NOMO-1 (cell line): ENCODE measurements around the gene NTRK2.

Experiments used
- DNase-seq, 2 experiments: peaks; one replicate each; lab custom pipeline; 2025; ENCODE audit not compliant: unreplicated experiment in 2 of 2; lab: John Stamatoyannopoulos, UW

NTRK2 gene

DNA sequence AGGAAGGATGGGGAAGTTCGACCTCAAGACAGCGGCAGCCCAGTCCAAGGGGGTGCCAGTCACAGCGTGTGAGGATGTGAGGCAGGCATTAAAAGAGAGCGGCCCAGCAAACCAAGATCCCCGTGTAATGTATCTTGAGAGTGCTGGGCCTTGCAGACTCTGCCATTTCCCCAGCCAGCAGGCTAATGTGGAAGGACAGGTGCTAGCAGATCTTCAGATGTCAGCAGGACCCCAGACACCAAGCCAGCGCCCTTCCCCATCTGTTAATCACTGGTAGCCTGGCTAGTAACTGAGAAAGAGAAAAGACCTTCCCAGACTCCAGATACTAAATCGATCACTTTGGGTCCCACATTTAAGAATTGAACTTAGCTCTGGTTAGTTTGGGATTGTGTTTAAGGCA, 62.2 kb downstream of the NTRK2 start:
- DNase-seq = no peak

DNA sequence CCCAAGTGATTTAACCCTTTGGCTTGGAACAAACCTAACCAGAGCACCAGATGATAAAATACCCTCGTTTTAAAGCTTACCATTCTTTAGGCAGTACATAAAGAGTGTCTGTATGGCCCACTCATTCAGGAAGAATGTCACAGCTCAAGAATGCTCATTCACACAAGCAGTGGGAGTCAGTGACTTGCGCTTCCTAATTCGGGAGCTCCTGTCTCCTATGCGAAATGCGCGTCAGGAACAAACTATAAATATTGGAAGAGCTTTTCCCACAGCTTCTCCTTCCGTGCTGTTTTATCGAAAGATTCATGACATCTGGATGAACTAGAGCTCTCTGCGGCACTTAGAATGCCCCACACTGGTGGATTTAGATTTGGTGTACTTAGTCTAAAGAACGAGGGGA, 66.6 kb downstream of the NTRK2 start:
- DNase-seq = no peak

DNA sequence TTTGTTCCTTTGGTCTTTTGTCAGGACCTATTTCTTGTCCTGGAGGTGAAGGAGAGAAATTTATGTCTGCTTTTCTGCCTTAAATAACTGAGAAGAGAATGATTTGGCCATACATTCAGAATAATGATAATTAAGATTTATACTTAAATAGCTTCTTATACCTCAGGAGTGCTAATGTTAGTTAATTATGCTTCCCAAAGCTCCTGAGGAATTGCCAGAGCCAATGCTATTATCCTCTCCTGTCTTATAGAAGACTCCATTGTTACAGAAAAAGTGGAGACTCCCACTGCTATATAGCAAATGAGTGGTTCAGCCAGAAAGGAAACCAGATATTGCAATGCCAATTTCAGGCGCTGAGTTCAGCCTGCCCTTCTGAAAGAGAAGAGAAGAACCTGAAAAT, 67.0 kb downstream of the NTRK2 start:
- DNase-seq = no peak

DNA sequence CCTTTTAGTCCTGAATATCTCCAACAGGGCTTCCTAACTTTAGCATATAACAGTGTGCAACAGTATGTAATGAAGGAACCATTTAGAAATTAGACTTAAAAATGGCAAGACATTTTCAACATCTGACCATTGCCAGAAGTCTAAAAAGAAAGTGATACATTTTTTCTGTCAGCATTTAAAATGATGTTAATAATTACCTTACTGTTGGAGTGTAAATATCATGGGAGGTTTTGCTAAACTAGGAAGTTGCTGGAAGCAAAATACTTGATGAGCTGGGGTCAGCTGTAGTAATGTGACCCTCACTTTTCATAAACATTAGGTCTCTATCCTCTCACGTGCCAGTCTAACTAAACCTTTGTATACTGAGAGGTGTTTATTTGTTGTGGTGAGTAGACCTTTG, 68.8 kb downstream of the NTRK2 start:
- DNase-seq = no peak

DNA sequence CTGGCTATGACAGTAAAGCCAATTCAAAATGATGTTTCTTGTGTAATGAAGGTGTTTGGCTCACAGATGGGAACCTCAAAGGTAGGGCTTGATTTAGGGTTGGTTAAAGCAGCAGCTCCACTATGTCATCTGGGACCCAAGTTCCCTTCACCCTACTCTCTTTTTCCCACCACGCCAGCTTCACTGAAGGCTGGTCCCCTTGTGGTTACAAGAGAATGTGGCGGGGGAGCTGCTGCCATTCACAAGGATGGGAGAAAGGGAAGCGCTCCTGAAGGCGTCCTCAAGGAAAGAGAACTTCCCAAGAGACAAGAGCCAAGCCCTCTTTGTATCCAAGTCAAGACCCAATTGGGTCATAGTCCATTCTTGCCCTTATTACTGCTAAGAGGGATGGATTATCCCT, 72.7 kb downstream of the NTRK2 start:
- no peak for DNase-seq

DNA sequence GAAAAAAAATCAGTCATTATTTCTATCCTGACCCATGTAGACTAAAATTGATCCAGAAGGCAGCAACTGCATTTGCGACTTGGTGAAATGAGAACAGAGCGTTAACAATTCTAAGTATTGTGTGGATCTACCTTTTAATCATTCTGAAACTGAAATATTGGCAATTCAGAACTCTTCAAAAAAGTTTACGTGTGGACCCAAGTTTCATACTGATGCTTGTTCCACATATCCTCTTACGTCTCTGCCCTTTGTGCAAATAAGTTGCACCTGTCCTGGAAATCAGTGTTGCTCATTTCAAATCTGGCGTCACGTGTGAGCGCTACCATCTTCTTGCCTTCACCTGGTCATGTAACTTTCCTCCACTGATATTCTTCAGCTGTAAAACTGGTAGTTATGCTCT, 74.7 kb downstream of the NTRK2 start:
- DNase-seq = no peak

DNA sequence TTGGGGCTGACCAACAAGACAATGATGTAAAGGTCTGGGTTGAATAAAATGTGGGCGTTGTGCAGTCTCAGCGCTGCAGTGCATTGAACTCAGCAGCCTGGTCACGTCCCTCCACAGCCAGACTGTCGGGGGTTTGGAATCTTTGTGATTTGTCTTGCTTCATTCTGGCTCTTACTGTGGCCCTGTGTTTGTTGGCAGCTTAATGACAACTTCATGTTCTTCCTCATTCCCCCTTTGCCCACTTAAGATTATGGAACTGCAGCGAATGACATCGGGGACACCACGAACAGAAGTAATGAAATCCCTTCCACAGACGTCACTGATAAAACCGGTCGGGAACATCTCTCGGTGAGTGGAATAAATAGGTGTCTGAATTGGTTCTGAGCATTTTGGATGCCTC, 75.2 kb downstream of the NTRK2 start:
- no peak for DNase-seq

DNA sequence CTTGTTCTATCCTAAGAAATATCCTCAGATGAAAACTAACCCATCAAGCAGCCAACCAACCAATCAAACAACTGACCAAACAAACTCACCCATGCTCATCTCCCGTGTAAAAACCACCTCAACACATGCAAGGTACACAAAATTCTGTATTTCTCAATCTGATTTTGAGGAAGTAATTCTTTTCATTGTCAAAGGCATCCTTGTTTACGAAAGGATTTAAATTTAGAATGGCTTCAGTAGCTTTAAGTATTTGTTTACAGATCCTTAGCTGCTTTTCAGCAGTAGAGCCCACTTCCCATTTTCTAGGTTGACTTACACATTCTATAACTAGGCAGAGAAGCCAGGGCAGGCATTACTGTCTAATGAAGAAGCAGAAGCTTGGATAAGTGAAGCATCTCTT, 78.6 kb downstream of the NTRK2 start:
- no peak for DNase-seq

DNA sequence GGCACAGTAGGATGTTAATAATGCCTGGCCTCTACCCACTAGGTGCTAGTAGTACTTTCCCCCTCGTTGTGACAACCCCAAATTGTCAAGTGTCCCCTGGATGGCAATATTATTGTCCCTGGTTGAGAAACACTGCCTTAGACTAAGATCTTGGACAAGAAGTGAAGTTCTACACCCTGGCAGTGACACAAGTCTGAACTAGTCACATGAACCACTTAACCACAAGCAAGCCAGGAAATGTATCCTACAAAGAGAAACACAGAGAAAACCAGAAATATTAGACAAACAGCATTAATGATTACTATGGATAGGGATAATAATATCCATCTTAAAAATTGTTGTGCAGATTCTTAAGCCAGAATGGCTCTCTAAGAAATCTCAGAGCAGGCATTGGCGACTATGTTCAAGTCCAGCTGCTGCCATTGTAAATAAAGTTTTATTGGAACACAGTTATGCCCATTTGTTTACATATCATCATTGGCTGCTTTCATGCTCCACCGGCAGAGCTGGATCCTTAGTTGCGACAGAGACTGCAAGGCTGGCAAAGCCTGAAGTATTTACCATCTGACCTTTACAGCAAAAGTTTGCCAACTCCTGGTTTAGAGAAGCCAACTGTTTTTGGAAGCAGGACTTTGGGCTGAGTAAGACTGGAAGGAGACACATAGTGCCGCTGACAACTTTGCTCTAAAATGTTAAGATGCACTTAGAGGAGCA, 80.8 kb downstream of the NTRK2 start:
- no peak for DNase-seq

DNA sequence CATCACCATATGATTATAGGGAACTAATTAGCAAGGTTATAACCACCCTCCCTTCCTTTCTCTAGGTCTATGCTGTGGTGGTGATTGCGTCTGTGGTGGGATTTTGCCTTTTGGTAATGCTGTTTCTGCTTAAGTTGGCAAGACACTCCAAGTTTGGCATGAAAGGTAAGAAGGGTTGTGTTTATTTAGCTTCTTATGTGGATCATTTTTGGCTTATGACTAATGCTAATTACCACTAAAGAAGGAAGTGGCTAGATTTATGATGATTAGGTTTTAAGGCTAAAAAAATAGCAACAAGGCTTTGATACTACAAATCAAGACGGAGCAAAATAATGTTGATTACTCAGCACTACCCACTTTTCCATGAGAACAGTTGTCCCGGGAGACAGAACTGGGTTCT, 82.4 kb downstream of the NTRK2 start:
- DNase-seq = no peak

DNA sequence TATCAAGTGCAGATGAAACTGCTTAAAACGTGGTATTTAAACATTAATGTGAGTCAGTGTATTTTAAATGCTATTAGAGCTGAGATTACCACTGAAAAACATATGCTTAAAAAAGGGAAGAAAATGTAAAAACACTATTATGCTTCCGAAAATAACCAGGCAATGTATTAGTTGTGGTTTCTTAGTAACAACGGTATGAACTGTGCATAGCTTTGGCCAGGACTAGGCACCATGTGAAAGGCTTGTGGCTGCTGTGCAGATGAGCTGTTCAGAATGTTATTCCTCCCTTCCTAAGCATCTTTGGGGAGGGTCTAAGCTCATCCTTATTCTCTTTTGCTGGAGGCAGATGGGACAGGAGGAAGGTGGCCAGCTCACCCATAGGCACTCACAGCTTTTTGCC, 84.9 kb downstream of the NTRK2 start:
- no peak for DNase-seq

DNA sequence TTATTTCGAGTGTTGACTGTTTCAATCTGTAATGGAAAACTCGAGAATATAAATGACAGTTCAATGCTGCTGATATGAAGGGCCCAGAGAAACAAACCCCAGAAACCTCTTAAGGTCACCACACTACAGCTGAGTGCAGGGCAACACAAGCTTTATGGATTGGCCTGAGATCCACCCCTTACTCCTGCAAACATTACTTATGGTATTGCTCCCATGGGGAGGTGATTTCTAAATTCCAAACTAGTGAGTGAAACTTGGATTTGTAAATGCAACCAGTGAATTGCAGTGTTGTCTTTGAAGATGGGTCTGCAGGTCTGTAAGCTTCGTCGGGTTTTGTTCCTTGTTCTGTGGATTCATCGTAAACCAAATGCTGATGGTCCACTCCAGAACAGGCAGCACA, 85.4 kb downstream of the NTRK2 start:
- DNase-seq = no peak

DNA sequence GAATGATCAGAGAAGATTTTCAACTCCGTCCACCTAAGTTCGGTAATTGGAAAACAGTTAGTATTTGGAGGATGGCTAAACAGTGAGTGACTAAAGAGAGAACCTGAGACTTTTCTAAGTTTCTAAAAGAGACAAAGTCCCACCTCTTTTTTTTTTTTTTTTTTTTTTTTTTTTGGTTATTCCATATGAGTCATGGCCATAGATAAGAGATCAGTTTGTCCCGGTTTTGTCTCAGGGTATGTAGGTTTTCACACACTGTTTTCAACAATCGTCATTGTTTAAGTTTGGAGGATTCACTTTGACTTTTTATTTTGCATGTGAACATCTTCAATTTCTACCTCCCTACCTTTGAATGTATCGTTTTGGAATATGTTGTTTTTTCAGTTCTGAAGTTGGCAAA, 85.9 kb downstream of the NTRK2 start:
- DNase-seq = no peak

DNA sequence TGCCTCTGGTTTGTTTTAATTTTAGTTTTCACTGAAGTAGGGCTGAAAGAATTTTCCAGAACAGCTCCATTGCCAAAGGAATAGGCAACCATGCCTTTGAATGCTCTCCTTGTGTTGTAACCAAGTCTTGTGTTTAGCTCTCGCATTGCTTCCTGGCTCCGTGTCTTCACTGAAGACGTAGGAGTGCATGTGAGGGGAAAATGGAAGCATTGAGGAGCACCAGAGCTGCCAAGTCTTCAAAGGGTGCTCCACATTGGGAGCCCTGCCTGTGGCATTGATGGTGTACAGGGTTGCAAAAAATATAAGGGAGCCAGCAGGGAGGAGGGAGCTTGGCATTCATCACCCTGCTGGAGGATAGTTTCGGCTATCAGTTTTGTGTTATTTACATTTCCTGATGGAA, 86.6 kb downstream of the NTRK2 start:
- no peak for DNase-seq

DNA sequence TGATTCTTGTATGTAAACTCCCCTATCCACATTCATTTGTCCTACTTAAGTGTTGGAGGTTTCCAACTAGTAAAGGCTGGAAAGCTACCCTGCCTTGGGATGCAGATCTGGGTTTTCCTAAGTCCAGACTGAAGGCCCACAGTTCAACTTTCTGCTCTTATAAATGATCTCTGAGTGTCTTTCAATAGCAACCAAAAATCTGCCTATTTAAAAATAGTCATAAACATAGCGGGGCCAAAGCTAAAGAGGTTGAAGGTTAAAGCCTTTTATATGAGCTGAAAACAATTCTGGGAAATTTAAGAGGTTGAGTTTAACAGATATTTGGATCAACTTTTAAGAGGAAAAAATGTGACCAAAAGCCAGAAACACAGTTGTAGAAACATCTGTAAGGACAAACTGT, 87.2 kb downstream of the NTRK2 start:
- DNase-seq = no peak

DNA sequence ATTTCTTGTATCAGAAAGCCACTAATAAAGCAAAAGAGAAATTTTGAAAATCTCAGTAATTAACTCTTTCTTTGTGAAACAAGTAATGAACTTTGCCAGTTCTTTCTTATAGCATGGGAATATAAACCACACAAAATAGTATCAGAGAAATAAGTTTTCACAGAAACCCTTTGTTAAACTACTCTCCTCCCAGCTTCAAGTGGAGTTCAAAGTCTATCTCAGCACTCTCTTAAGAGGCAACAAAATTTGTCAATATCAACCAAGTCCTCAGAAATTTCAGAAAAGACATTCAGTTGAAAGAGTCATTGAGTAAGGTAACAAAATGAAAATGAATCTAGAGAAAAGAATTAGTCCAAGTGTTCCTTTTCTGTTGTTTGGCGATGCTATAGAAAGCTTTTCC, 89.3 kb downstream of the NTRK2 start:
- DNase-seq = no peak

DNA sequence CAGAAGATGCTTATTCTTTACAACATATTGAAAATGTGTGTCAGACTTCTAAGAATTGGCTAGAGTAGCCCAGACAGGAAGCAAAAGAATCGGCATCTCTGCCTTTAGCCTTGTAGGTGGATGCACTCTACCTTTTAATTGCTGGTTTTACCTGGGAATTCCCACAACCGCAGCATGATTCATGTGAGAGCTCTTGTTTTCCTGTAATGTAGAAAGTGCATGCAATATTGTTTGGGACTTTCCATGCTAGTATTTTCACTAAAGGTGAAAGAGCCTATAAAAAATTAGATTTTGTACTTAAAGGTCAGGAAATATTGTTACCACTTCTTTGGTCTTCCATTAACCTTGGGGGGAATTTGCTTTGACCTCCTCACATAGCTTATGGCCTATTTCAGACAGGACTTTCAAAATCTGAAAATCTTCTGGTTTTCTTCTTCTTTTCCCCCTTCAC, 89.8 kb downstream of the NTRK2 start:
- no peak for DNase-seq

DNA sequence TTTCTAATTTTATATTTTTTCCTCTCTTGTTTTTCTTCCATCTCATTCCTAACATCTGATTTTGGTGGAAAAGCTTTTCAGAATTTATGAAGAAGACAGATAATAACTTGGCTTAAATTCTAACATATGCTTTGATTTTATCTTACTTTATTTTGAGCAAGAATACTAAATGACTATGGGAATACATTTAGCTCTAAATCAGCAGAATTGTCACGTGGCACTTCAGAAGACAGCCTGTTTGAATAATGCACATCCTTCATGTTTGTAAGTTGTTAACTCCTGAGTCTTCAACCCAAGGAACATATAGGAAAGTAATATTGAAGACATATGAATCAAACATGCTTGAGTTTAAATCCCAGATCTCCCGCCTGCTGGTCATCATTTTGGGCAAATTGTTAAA, 90.3 kb downstream of the NTRK2 start:
- DNase-seq = no peak

DNA sequence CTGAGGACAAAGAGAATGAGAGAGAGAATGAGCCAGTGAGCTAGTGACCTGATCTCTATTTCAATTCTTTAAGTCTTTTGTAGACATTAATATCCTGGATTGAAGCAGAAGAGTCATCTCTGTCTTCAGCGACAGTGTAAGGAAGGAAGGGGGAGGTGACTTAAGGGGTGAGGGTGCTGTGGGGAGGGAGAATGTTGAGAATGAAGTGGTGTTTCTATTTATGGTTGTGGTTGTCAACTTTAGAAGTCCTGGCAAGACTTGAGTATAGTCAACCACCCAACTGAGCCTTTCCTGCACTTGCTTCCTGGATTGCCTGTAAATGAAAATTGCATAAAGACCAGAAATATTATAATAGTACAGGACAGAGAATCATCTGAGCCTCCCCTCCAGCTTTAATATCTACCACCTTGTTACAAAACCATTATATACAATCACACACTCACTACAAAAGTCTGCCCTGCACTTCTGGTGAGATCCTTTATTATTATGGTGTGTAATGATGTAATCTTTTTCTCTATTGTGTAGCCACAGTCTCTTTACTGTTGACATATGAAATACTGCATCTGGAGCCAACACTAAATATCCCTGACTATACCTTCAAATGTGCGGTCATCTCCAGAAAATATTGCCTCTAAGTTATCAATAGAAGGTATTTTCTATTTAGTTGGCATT, 91.7 kb downstream of the NTRK2 start:
- no peak for DNase-seq

DNA sequence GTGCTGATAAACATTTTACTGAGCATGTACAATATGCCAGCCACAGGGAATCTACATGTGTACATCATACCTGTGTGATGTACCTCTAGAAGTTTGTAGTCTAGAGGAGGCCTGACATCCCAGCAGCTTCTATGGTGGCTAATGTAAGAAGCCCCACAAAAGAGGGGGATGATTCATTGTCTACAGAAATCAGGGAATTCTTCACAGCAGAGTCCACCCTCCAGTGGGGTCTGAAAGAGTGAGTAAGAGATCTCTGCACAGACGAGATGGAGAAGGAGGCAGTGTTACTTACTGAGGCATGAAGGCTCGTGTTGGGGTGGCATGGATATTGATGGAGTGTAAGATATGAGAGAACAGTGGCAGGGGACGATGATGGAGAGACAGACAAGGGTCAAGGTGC, 103.0 kb downstream of the NTRK2 start:
- DNase-seq = no peak

DNA sequence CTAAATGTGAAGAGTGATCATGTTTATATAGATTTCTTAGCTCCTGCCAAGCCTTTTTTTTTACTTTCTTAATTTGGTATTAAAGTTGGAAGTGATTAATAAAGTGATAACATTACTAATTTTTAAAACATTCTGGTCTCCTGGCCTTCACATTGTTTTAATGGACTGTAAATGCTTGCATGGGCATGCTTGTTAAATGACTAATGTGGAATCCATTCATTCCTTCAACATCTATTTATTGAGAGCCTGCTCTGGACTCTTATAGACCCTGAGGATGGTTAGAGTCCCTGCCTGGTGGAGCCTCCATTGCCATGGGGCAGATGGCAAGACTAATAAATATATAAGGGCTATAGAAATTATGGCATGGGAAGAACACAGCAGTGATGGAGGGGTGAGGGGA, 103.5 kb downstream of the NTRK2 start:
- no peak for DNase-seq

DNA sequence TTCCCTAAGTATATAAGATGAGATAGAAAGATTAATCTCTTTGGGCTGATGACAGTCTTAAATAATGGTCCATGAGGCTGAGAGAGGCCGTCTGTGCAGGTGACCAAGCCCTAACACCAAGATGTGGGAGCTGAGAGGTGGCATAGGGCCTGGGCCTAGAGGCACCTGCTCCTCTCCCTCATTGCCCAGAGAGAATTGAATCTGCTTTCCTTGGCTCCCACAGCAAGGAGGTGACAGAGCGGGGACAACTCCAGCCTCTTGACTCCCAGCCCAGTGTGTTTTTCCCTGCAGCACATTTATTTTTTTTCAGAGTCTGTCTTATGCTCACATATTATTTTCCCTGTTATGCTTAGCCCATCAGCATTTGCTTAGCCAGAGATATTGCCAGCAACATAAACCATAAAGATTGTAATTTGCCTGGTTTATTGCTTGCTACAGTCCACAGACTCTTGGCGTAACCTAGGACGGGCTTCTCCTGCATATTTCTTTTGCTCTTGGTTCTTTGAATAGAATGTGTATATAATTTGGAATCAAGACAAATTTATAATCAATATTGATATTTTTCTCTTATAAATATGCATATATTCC, 105.6 kb downstream of the NTRK2 start:
- no peak for DNase-seq
